ENCODE data around the gene ST6GALNAC1.
A peak's percentile ranks its signal among the peaks of the same experiment; 100 is the strongest.

Gene ST6GALNAC1

GRCh38 chr17:76585033-76585648, 58.4 kb downstream of the ST6GALNAC1 start:
- peak overlapping the region; percentile 56 to 75 (median 70) for H3K4me3 ChIP-seq (ENCODE audit: low read depth in 1 of 5, low read length in 5 of 5)
- peaks cover 0 to 8% (median 4%) of the 10 kb centered on the region in 5 donors for H3K27me3 ChIP-seq (ENCODE audit: control insufficient read depth in 5 of 5, insufficient read depth in 4 of 5, low read length in 5 of 5)
- H3K4me1 ChIP-seq (ENCODE audit: control insufficient read depth in 5 of 5, insufficient read depth in 5 of 5, low read length in 5 of 5) = peaks cover 0 to 23% (median 14%) of the 10 kb centered on the region in 5 donors
- H3K36me3 ChIP-seq (ENCODE audit: control insufficient read depth in 5 of 5, insufficient read depth in 5 of 5, low read length in 5 of 5) = no peaks in the 10 kb centered on the region
- peak overlapping the region in 4 of 5 donors; percentile 64 to 78 (median 73) for H3K9ac ChIP-seq (ENCODE audit: low read length in 5 of 5)
- no peak overlapping the region for H3K27ac ChIP-seq (ENCODE audit: low read depth, low read length)
- H3K9me3 ChIP-seq (ENCODE audit: control insufficient read depth in 5 of 5, low read length in 5 of 5) = no peaks in the 10 kb centered on the region

- Histone ChIP-seq H3K9me3 (ENCODE audit: control insufficient read depth in 5 of 5, low read length in 5 of 5) (no peaks in the 10 kb centered on the region), H3K9ac (ENCODE audit: low read length in 5 of 5) (peak overlapping the region in 3 of 5 donors; percentile 73 to 78 (median 73)), H3K4me3 (ENCODE audit: low read depth in 1 of 5, low read length in 5 of 5) (peak overlapping the region; percentile 56 to 75 (median 70)), H3K27me3 (ENCODE audit: control insufficient read depth in 5 of 5, insufficient read depth in 4 of 5, low read length in 5 of 5) (peaks cover 0 to 8% (median 4%) of the 10 kb centered on the region in 5 donors), H3K36me3 (ENCODE audit: control insufficient read depth in 5 of 5, insufficient read depth in 5 of 5, low read length in 5 of 5) (no peaks in the 10 kb centered on the region), H3K27ac (ENCODE audit: low read depth, low read length) (no peak overlapping the region), H3K4me1 (ENCODE audit: control insufficient read depth in 5 of 5, insufficient read depth in 5 of 5, low read length in 5 of 5) (peaks cover 0 to 23% (median 14%) of the 10 kb centered on the region in 5 donors)
Measured at GRCh38 chr17:76584427-76585032, 59.0 kb downstream of the ST6GALNAC1 start.

- no peak overlapping the region for H3K27ac ChIP-seq (ENCODE audit: low read depth, low read length)
- no peak overlapping the region for H3K9ac ChIP-seq (ENCODE audit: low read length in 5 of 5)
- H3K4me1 ChIP-seq (ENCODE audit: control insufficient read depth in 5 of 5, insufficient read depth in 5 of 5, low read length in 5 of 5) = peaks cover 0 to 23% (median 14%) of the 10 kb centered on the region in 5 donors
Measured at GRCh38 chr17:76582660-76583059, 60.9 kb downstream of the ST6GALNAC1 start.

GRCh38 chr17:76581515-76581914, 62.0 kb downstream of the ST6GALNAC1 start:
- Histone ChIP-seq H3K9ac (ENCODE audit: low read length in 5 of 5) (no peak overlapping the region), H3K4me1 (ENCODE audit: control insufficient read depth in 5 of 5, insufficient read depth in 5 of 5, low read length in 5 of 5) (peaks cover 0 to 21% (median 12%) of the 10 kb centered on the region in 5 donors), H3K27ac (ENCODE audit: low read depth, low read length) (no peak overlapping the region), H3K9me3 (ENCODE audit: control insufficient read depth in 5 of 5, low read length in 5 of 5) (no peaks in the 10 kb centered on the region), H3K27me3 (ENCODE audit: control insufficient read depth in 5 of 5, insufficient read depth in 4 of 5, low read length in 5 of 5) (no peaks in the 10 kb centered on the region), H3K36me3 (ENCODE audit: control insufficient read depth in 5 of 5, insufficient read depth in 5 of 5, low read length in 5 of 5) (no peaks in the 10 kb centered on the region), H3K4me3 (ENCODE audit: low read depth in 1 of 5, low read length in 5 of 5) (no peak overlapping the region)

More at GRCh38 chr17:76582660-76583059, 60.9 kb downstream of the ST6GALNAC1 start:
- Histone ChIP-seq H3K36me3 (ENCODE audit: control insufficient read depth in 5 of 5, insufficient read depth in 5 of 5, low read length in 5 of 5) (no peaks in the 10 kb centered on the region), H3K4me3 (ENCODE audit: low read depth in 1 of 5, low read length in 5 of 5) (no peak overlapping the region), H3K27me3 (ENCODE audit: control insufficient read depth in 5 of 5, insufficient read depth in 4 of 5, low read length in 5 of 5) (peaks cover 0 to 8% (median 4%) of the 10 kb centered on the region in 5 donors), H3K9me3 (ENCODE audit: control insufficient read depth in 5 of 5, low read length in 5 of 5) (no peaks in the 10 kb centered on the region)

GRCh38 chr17:76579281-76579680, 64.3 kb downstream of the ST6GALNAC1 start:
- no peaks in the 10 kb centered on the region for H3K9me3 ChIP-seq (ENCODE audit: control insufficient read depth in 5 of 5, low read length in 5 of 5)
- H3K4me1 ChIP-seq (ENCODE audit: control insufficient read depth in 5 of 5, insufficient read depth in 5 of 5, low read length in 5 of 5) = no peaks in the 10 kb centered on the region
- no peak overlapping the region for H3K27ac ChIP-seq (ENCODE audit: low read depth, low read length)
- H3K4me3 ChIP-seq (ENCODE audit: low read depth in 1 of 5, low read length in 5 of 5) = no peak overlapping the region
- H3K27me3 ChIP-seq (ENCODE audit: control insufficient read depth in 5 of 5, insufficient read depth in 4 of 5, low read length in 5 of 5) = no peaks in the 10 kb centered on the region
- H3K36me3 ChIP-seq (ENCODE audit: control insufficient read depth in 5 of 5, insufficient read depth in 5 of 5, low read length in 5 of 5) = no peaks in the 10 kb centered on the region
- H3K9ac ChIP-seq (ENCODE audit: low read length in 5 of 5) = no peak overlapping the region

GRCh38 chr17:76578376-76578775, 65.2 kb downstream of the ST6GALNAC1 start:
- no peak overlapping the region for H3K27ac ChIP-seq (ENCODE audit: low read depth, low read length)
- H3K27me3 ChIP-seq (ENCODE audit: control insufficient read depth in 5 of 5, insufficient read depth in 4 of 5, low read length in 5 of 5) = no peaks in the 10 kb centered on the region
- H3K4me3 ChIP-seq (ENCODE audit: low read depth in 1 of 5, low read length in 5 of 5) = no peak overlapping the region
- no peaks in the 10 kb centered on the region for H3K9me3 ChIP-seq (ENCODE audit: control insufficient read depth in 5 of 5, low read length in 5 of 5)
- H3K9ac ChIP-seq (ENCODE audit: low read length in 5 of 5) = no peak overlapping the region
- H3K36me3 ChIP-seq (ENCODE audit: control insufficient read depth in 5 of 5, insufficient read depth in 5 of 5, low read length in 5 of 5) = no peaks in the 10 kb centered on the region
- H3K4me1 ChIP-seq (ENCODE audit: control insufficient read depth in 5 of 5, insufficient read depth in 5 of 5, low read length in 5 of 5) = no peaks in the 10 kb centered on the region

- Histone ChIP-seq H3K4me3 (ENCODE audit: low read depth in 1 of 5, low read length in 5 of 5) (no peak overlapping the region), H3K9ac (ENCODE audit: low read length in 5 of 5) (no peak overlapping the region), H3K9me3 (ENCODE audit: control insufficient read depth in 5 of 5, low read length in 5 of 5) (no peaks in the 10 kb centered on the region), H3K27ac (ENCODE audit: low read depth, low read length) (no peak overlapping the region), H3K27me3 (ENCODE audit: control insufficient read depth in 5 of 5, insufficient read depth in 4 of 5, low read length in 5 of 5) (no peaks in the 10 kb centered on the region), H3K4me1 (ENCODE audit: control insufficient read depth in 5 of 5, insufficient read depth in 5 of 5, low read length in 5 of 5) (no peaks in the 10 kb centered on the region), H3K36me3 (ENCODE audit: control insufficient read depth in 5 of 5, insufficient read depth in 5 of 5, low read length in 5 of 5) (no peaks in the 10 kb centered on the region)
Measured at GRCh38 chr17:76577876-76578275, 65.7 kb downstream of the ST6GALNAC1 start.

- Histone ChIP-seq H3K36me3 (ENCODE audit: control insufficient read depth in 5 of 5, insufficient read depth in 5 of 5, low read length in 5 of 5) (no peaks in the 10 kb centered on the region), H3K27me3 (ENCODE audit: control insufficient read depth in 5 of 5, insufficient read depth in 4 of 5, low read length in 5 of 5) (no peaks in the 10 kb centered on the region), H3K9me3 (ENCODE audit: control insufficient read depth in 5 of 5, low read length in 5 of 5) (no peaks in the 10 kb centered on the region), H3K4me3 (ENCODE audit: low read depth in 1 of 5, low read length in 5 of 5) (no peak overlapping the region), H3K4me1 (ENCODE audit: control insufficient read depth in 5 of 5, insufficient read depth in 5 of 5, low read length in 5 of 5) (no peaks in the 10 kb centered on the region), H3K9ac (ENCODE audit: low read length in 5 of 5) (no peak overlapping the region), H3K27ac (ENCODE audit: low read depth, low read length) (no peak overlapping the region)
Measured at GRCh38 chr17:76576189-76576588, 67.4 kb downstream of the ST6GALNAC1 start.

GRCh38 chr17:76575570-76575969, 68.0 kb downstream of the ST6GALNAC1 start:
- H3K9ac ChIP-seq (ENCODE audit: low read length in 5 of 5) = no peak overlapping the region
- no peak overlapping the region for H3K4me3 ChIP-seq (ENCODE audit: low read depth in 1 of 5, low read length in 5 of 5)
- H3K9me3 ChIP-seq (ENCODE audit: control insufficient read depth in 5 of 5, low read length in 5 of 5) = no peaks in the 10 kb centered on the region
- no peaks in the 10 kb centered on the region for H3K36me3 ChIP-seq (ENCODE audit: control insufficient read depth in 5 of 5, insufficient read depth in 5 of 5, low read length in 5 of 5)
- no peaks in the 10 kb centered on the region for H3K27me3 ChIP-seq (ENCODE audit: control insufficient read depth in 5 of 5, insufficient read depth in 4 of 5, low read length in 5 of 5)
- H3K27ac ChIP-seq (ENCODE audit: low read depth, low read length) = no peak overlapping the region
- no peaks in the 10 kb centered on the region for H3K4me1 ChIP-seq (ENCODE audit: control insufficient read depth in 5 of 5, insufficient read depth in 5 of 5, low read length in 5 of 5)

Data from subcutaneous abdominal adipose tissue (tissue), 5 donors.